HS-27A (cell line): ENCODE measurements around the gene HRC.
A peak's percentile ranks its signal among the peaks of the same experiment; 100 is the strongest.

Experiments used
- DNase-seq: peaks from one replicate; pipeline ENCODE4 v3.0.0-alpha.2; 2012; ENCODE audit warnings: low read depth, missing footprints

HRC gene

DNA sequence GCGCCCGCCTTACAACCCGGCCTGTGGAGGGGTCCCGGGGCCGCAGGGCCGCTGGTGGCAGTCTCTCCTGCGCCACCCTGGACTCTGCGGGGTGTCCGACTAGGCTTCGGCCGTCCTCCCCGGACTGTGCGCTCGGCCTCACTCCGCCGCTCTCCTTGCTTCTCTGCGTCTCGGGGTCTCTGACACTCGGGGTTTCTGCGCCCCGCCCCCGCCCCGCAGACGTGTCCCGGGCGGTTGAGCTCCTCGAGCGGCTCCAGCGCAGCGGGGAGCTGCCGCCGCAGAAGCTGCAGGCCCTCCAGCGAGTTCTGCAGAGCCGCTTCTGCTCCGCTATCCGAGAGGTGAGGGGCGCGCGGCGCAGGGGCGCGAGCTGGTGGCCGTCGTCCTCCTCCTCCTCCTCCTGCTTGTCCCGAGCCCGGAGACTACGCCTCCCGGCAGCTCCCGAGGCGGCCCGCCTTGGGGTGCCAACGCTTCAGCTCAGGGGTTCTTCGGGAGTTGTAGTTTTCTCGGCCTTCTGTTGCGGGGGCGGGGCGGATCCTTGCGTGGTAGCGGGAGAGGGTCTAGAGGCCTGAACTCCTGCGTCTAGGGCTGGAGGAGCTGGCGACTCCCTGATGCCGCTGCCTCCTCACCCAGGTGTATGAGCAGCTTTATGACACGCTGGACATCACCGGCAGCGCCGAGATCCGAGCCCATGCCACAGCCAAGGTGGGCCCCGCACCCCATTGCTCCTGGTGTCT lies 40.4 kb downstream of the HRC start:
- DNase-seq, result no peak

DNA sequence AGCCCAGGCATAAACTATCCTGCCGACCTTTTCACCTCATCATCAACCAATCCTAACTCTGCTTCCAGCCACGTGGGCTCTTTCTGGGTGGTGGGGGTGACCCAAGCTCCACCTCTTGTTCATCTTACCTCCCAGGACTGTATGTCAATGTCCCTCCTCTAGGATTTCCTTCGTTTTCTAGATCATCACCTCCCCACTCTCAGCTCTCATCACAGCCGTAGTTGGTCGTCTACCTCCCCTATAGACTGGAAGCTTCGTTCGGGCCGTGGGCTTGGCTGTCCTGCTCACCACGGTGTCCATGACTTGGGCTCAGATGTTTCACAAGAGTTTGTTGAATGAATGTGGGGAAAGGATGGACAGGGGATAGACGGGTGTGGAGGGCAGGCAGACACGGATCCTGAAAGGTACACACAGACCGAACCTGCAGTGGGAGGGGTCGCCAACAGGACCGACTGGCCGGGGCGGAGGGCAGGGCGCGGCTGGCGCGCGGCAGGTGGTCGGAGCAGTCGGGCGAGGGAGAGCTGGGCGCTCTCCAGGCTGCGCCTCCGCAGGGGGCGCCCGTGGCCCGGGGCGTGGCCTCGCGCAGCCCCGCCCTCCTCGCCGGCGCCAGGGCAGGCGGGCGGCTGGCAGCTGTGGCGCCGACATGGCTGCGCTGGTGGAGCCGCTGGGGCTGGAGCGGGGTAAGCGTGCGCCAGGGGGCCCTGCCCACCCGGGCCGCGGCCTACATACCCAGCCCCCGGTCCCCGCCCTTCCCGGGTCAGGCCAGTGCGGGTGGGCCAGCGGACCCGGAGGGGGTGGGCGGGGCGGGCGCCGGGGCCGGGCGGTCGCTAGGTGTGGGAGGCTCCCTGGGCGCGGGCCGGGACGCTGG lies 41.2 kb downstream of the HRC start, which contains the start of gene LIN7B:
TSS of gene LIN7B (plus strand) at position 609 of the 868 bp plus-strand sequence. CDS start at position 644, 35 bp downstream.
- DNase-seq, result peak; percentile 63

DNA sequence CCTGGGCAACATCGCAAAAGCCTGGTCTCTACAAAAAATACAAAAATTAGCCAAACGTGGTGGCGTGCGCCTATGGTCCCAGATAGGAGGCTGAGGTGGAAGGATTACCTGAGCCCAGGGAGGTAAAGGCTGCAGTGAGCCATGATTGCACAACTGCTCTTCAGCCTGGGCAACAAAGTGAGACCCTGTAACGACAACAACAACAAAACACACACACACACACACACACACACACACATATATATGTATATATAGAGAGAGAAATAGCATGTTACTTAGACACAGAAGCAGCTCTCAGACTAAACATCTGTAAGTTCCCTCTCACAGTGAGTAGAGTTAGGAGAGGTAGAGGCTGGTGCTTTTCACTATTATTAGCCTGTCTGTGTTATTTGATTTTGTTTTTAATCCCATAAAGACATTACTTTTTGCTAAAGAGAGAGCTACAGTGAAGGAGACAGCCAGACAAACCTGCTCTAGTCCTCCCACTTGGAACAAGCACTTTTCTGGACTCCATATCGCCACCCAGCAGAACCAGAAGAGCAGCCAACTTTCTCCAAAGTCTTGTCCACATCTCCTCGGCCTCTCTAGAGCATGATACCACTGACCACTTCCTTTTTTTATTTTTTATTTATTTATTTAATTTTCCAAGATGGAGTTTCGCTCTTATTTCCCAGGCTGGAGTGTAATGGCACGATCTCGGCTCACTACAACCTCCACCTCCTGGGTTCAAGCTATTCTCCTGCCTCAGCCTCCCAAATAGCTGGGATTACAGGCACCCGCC lies 43.8 kb downstream of the HRC start:
- DNase-seq, result no peak

- no peak for DNase-seq
These were observed 44.6 kb downstream of the HRC start for GRCh38 chr19:49110567-49110966.

GRCh38 chr19:49109569-49110233 lies 45.5 kb downstream of the HRC start:
- DNase-seq, result no peak

DNA sequence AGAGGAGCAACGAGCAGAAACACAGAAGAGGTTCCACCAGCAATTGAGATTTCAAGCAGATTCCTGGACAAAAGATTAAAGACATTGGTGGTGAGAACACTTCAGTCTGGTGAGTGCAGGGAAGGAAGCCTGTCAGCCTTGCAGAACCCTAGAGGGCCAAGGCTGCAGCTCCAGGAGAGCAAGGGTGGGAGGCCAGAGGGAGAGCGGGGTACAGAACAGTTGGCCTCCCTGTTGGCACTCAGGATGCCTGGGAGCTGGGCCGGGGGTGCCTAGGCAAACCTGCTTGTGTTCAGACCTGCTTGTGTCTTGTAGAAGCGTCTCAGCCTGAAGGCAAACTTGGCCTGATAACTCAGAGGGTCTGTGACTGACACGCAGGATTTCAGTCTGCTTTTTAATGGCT lies 46.1 kb downstream of the HRC start:
- no peak for DNase-seq

DNA sequence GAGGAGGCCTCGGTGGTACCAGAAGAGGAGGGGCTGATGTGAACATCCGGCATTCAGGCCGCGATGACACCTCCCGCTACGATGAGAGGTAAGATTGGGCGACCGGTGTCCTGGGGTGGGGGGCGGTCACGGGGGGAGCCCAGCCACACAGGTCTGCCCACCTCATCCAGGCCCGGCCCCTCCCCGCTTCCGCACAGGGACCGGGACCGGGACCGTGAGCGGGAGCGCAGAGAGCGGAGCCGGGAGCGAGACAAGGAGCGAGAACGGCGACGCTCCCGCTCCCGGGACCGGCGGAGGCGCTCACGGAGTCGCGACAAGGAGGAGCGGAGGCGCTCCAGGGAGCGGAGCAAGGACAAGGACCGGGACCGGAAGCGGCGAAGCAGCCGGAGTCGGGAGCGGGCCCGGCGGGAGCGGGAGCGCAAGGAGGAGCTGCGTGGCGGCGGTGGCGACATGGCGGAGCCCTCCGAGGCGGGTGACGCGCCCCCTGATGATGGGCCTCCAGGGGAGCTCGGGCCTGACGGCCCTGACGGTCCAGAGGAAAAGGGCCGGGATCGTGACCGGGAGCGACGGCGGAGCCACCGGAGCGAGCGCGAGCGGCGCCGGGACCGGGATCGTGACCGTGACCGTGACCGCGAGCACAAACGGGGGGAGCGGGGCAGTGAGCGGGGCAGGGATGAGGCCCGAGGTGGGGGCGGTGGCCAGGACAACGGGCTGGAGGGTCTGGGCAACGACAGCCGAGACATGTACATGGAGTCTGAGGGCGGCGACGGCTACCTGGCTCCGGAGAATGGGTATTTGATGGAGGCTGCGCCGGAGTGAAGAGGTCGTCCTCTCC lies 47.4 kb downstream of the HRC start:
- DNase-seq, result no peak

GRCh38 chr19:49106648-49107135 lies 48.5 kb downstream of the HRC start:
- DNase-seq, result no peak

GRCh38 chr19:49104229-49104864 lies 50.8 kb downstream of the HRC start:
- no peak for DNase-seq

- no peak for DNase-seq
These were observed 51.7 kb downstream of the HRC start for GRCh38 chr19:49103331-49104085.

- no peak for DNase-seq
These were observed 52.9 kb downstream of the HRC start for GRCh38 chr19:49102303-49102702.
